HepG2 (cell line): ENCODE results near the gene SIRT7. TPM values are rescaled to one million over a fixed set of nuclear protein-coding genes. Genes with fewer than 3 reads are reported as not detected.

Experiments
- FOSL1 ChIP-seq: sonication (generic); formaldehyde crosslinking; IDR thresholded peaks from 2 replicates; pipeline ENCODE4 v1.9.0; 2021; ENCODE audit warnings: missing genetic modification reagents, borderline replicate concordance
- FOXM1 ChIP-seq: sonication (generic); formaldehyde crosslinking; IDR thresholded peaks from 2 replicates; pipeline ENCODE4 v1.5.0; 2020; ENCODE audit warnings: missing genetic modification reagents
- KLF15 ChIP-seq: sonication (generic); formaldehyde crosslinking; IDR thresholded peaks from 2 replicates; pipeline ENCODE4 v1.8.1; 2023; ENCODE audit warnings: borderline replicate concordance, mild to moderate bottlenecking, inconsistent platforms, missing genetic modification reagents, mixed read lengths
- MAFK ChIP-seq, 2 experiments: IDR thresholded peaks in 1 of 2; conservative IDR thresholded peaks in 1 of 2; 2 replicates each; pipeline ENCODE4 v1.6.1; 2011; ENCODE audit warnings: improper control_type of control experiment in 2 of 2, low read length in 2 of 2
- MED1 ChIP-seq: sonication (generic); formaldehyde crosslinking; IDR thresholded peaks from 2 replicates; pipeline ENCODE4 v1.4.0; 2020; ENCODE audit warnings: missing genetic modification reagents
- NR1H2 ChIP-seq: sonication (generic); formaldehyde crosslinking; IDR thresholded peaks from 2 replicates; pipeline ENCODE4 v1.8.1; 2022; ENCODE audit warnings: low read depth, missing genetic modification reagents, borderline replicate concordance
- POLR2AphosphoS5 ChIP-seq: IDR thresholded peaks from 2 replicates; pipeline ENCODE4 v1.6.1; 2012; ENCODE audit warnings: low read depth, low read length
- RBAK ChIP-seq: sonication (generic); formaldehyde crosslinking; IDR thresholded peaks from 2 replicates; pipeline ENCODE4 v1.5.1; 2020; ENCODE audit warnings: mild to moderate bottlenecking, missing genetic modification reagents
- TOE1 ChIP-seq: sonication (generic); formaldehyde crosslinking; IDR thresholded peaks from 2 replicates; pipeline ENCODE4 v1.4.0; 2020; ENCODE audit warnings: mild to moderate bottlenecking, missing genetic modification reagents
- ZKSCAN5 ChIP-seq: sonication (generic); formaldehyde crosslinking; IDR thresholded peaks from 2 replicates; pipeline ENCODE4 v1.5.1; 2020; ENCODE audit warnings: mild to moderate bottlenecking, missing genetic modification reagents
- ZMYM3 ChIP-seq: sonication (generic); formaldehyde crosslinking; IDR thresholded peaks from 2 replicates; pipeline ENCODE4 v1.5.1; 2020; ENCODE audit warnings: mild to moderate bottlenecking, missing genetic modification reagents
- ZNF343 ChIP-seq: sonication (generic); formaldehyde crosslinking; IDR thresholded peaks from 2 replicates; pipeline ENCODE4 v1.4.0; 2020; ENCODE audit warnings: mild to moderate bottlenecking, missing genetic modification reagents
- ZNF431 ChIP-seq: sonication (generic); formaldehyde crosslinking; IDR thresholded peaks from 2 replicates; pipeline ENCODE4 v1.9.0; 2022; ENCODE audit warnings: missing genetic modification reagents, low read depth, mild to moderate bottlenecking, borderline replicate concordance
- ZNF670 ChIP-seq: sonication (generic); formaldehyde crosslinking; IDR thresholded peaks from 2 replicates; pipeline ENCODE4 v1.8.0; 2022; ENCODE audit warnings: mild to moderate bottlenecking, missing genetic modification reagents, borderline replicate concordance
- polyA plus RNA-seq, 8 experiments: library from polyadenylated mRNA; depleted of rRNA in 3 of 8; stranded (reverse) in 7 of 8; unstranded in 1 of 8; fragments of >200 nt; fragmentation: Illumina TruSeq in 4 of 8; extraction: Trizol in 4 of 8; gene quantifications; 2 replicates each; pipeline versions ENCODE4 v1.2.1 to v1.2.3, GENCODE V29; 2011 to 2016; ENCODE audit warnings: low read depth in 4 of 8, missing spikeins in 1 of 8, mixed read lengths in 1 of 8; ENCODE audit not compliant: insufficient read depth in 1 of 8
- total RNA-seq, 5 experiments: library from RNA; depleted of rRNA; stranded (reverse); fragments of >200 nt; fragmentation: Illumina TruSeq; extraction: Trizol; gene quantifications; 2 replicates each; pipeline ENCODE4 v1.2.3, GENCODE V29; 2016; ENCODE audit warnings: low read depth in 1 of 5
- TF ChIP-seq, protein P1 (sequence below): sonication (generic); formaldehyde crosslinking; IDR thresholded peaks from 2 replicates; pipeline ENCODE4 v1.5.0; 2020; ENCODE audit warnings: mild to moderate bottlenecking, missing genetic modification reagents, borderline replicate concordance
- TF ChIP-seq, protein P2 (sequence below): sonication (generic); formaldehyde crosslinking; IDR thresholded peaks from 2 replicates; pipeline ENCODE4 v1.5.1; 2020; ENCODE audit warnings: mild to moderate bottlenecking, missing genetic modification reagents
- TF ChIP-seq, protein P3 (sequence below): IDR thresholded peaks from 2 replicates; pipeline ENCODE4 v1.4.0; 2020; ENCODE audit warnings: mild to moderate bottlenecking, missing genetic modification reagents

The SIRT7 gene
- total and polyA plus RNA-seq, 2 of the 13 experiments (the other 11 are each of a cell fraction or from before 2014, with no cell fraction given): 8.3 to 24.8 TPM

DNA sequence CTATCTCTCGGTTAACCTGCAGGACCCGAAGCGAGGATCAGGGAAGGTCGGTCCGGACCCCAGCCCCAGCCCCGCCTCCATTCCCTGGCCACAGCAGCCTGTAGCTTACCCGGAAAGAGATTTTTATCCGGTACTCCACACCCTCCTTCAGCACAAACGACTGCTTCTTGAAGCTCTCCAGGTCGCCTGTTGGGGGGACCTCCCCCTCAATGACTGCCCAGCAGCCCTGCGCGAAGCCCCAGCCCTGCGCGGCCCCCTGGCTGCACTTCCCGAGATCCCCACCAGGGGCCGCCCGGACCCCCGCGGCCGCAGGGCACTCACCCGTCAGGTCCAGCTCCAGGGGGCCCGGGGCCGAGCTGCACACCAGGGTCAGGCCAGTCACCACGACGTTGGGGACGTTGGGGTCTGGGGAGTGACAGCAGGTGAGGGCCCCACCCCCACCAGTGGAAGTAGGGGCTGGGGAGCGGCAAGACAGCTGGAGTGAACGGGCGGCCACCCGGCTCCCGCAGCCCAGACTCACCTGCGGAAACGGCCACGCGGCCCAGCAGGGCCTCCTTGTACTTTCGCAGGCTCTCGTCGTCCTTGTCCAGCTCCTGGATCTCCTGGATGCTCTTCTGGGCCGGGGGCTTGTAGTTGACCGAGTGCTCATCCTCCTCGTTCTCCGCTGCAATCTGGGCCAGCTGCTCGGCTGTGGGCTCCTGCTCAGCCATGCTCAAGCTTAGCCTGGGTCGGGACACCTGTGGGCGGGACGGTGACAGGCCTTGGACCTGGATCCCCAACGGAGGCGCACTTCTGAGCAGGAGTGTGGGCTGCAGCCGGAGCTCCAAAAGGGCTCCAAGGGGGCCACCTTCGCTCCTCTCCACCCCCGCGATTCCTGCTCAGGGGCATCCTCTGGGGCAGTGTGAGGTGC lies 48.5 kb downstream of the SIRT7 start (continued):
- TF ChIP-seq ZKSCAN5: no peak
- TF ChIP-seq, protein P1, sequence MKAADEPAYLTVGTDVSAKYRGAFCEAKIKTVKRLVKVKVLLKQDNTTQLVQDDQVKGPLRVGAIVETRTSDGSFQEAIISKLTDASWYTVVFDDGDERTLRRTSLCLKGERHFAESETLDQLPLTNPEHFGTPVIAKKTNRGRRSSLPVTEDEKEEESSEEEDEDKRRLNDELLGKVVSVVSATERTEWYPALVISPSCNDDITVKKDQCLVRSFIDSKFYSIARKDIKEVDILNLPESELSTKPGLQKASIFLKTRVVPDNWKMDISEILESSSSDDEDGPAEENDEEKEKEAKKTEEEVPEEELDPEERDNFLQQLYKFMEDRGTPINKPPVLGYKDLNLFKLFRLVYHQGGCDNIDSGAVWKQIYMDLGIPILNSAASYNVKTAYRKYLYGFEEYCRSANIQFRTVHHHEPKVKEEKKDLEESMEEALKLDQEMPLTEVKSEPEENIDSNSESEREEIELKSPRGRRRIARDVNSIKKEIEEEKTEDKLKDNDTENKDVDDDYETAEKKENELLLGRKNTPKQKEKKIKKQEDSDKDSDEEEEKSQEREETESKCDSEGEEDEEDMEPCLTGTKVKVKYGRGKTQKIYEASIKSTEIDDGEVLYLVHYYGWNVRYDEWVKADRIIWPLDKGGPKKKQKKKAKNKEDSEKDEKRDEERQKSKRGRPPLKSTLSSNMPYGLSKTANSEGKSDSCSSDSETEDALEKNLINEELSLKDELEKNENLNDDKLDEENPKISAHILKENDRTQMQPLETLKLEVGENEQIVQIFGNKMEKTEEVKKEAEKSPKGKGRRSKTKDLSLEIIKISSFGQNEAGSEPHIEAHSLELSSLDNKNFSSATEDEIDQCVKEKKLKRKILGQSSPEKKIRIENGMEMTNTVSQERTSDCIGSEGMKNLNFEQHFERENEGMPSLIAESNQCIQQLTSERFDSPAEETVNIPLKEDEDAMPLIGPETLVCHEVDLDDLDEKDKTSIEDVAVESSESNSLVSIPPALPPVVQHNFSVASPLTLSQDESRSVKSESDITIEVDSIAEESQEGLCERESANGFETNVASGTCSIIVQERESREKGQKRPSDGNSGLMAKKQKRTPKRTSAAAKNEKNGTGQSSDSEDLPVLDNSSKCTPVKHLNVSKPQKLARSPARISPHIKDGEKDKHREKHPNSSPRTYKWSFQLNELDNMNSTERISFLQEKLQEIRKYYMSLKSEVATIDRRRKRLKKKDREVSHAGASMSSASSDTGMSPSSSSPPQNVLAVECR (CRISPR knock-in tag): peak; percentile 56
- TF ChIP-seq MAFK (conservative IDR thresholded peaks at IDR 0.05 in 1 of 2, IDR thresholded peaks at IDR 0.05 in 1 of 2; ENCODE audit: low read length in 2 of 2): no peak
- TF ChIP-seq TOE1 (CRISPR knock-in tag): no peak
- no peak for TF ChIP-seq FOXM1 (CRISPR knock-in tag)
- no peak for TF ChIP-seq ZNF431
- no peak; the same call in 1 of the 2 replicates for TF ChIP-seq RBAK (CRISPR knock-in tag)
- TF ChIP-seq MED1 (CRISPR knock-in tag): peak; percentile 55
- no peak for TF ChIP-seq ZMYM3 (CRISPR knock-in tag)
- TF ChIP-seq, protein P2, sequence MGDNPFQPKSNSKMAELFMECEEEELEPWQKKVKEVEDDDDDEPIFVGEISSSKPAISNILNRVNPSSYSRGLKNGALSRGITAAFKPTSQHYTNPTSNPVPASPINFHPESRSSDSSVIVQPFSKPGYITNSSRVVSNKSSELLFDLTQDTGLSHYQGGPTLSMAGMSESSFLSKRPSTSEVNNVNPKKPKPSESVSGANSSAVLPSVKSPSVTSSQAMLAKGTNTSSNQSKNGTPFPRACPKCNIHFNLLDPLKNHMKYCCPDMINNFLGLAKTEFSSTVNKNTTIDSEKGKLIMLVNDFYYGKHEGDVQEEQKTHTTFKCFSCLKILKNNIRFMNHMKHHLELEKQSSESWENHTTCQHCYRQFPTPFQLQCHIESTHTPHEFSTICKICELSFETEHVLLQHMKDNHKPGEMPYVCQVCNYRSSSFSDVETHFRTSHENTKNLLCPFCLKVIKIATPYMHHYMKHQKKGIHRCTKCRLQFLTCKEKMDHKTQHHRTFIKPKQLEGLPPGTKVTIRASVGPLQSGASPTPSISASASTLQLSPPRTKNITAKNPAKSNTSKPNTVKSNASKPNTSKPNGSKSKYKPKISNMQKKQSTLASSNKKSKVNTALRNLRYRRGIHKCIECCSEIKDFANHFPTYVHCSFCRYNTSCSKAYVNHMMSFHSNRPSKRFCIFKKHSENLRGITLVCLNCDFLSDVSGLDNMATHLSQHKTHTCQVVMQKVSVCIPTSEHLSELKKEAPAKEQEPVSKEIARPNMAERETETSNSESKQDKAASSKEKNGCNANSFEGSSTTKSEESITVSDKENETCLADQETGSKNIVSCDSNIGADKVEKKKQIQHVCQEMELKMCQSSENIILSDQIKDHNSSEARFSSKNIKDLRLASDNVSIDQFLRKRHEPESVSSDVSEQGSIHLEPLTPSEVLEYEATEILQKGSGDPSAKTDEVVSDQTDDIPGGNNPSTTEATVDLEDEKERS (CRISPR knock-in tag): no peak
- no peak; the same call in 1 of the 2 replicates for TF ChIP-seq POLR2AphosphoS5
- TF ChIP-seq, protein P3, sequence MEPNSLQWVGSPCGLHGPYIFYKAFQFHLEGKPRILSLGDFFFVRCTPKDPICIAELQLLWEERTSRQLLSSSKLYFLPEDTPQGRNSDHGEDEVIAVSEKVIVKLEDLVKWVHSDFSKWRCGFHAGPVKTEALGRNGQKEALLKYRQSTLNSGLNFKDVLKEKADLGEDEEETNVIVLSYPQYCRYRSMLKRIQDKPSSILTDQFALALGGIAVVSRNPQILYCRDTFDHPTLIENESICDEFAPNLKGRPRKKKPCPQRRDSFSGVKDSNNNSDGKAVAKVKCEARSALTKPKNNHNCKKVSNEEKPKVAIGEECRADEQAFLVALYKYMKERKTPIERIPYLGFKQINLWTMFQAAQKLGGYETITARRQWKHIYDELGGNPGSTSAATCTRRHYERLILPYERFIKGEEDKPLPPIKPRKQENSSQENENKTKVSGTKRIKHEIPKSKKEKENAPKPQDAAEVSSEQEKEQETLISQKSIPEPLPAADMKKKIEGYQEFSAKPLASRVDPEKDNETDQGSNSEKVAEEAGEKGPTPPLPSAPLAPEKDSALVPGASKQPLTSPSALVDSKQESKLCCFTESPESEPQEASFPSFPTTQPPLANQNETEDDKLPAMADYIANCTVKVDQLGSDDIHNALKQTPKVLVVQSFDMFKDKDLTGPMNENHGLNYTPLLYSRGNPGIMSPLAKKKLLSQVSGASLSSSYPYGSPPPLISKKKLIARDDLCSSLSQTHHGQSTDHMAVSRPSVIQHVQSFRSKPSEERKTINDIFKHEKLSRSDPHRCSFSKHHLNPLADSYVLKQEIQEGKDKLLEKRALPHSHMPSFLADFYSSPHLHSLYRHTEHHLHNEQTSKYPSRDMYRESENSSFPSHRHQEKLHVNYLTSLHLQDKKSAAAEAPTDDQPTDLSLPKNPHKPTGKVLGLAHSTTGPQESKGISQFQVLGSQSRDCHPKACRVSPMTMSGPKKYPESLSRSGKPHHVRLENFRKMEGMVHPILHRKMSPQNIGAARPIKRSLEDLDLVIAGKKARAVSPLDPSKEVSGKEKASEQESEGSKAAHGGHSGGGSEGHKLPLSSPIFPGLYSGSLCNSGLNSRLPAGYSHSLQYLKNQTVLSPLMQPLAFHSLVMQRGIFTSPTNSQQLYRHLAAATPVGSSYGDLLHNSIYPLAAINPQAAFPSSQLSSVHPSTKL (CRISPR knock-in tag): no peak
- 0 out of 2 replicates have a peak, but pooled peaks have one; percentile 3 for TF ChIP-seq FOSL1 (CRISPR knock-in tag)
- 0 out of 2 replicates have a peak, but pooled peaks have one; percentile 12 for TF ChIP-seq NR1H2 (CRISPR knock-in tag)
- no peak for TF ChIP-seq ZNF343 (CRISPR knock-in tag)
- 0 out of 2 replicates have a peak, but pooled peaks have one; percentile 6 for TF ChIP-seq ZNF670 (CRISPR knock-in tag)
- no peak; the same call in 1 of the 2 replicates for TF ChIP-seq KLF15
